NOMO-1 (cell line): ENCODE results near the gene NR1H2.
"Not testable (repeated sequence)": the region's sequence is repeated elsewhere in the genome, so short reads cannot be mapped to it uniquely, and the experiment has no call there.

Source experiments
- DNase-seq, 2 experiments: peaks; one replicate each; lab custom pipeline; 2025; ENCODE audit not compliant: unreplicated experiment in 2 of 2; lab: John Stamatoyannopoulos, UW

Gene NR1H2

GRCh38 chr19:50377517-50377916 is 1.3 kb downstream of the NR1H2 start:
- DNase-seq = no peak

- no peak for DNase-seq
Measured at GRCh38 chr19:50378169-50378862, 2.1 kb downstream of the NR1H2 start.

GRCh38 chr19:50378863-50379236 is 2.6 kb downstream of the NR1H2 start:
- no peak for DNase-seq

- DNase-seq = no peak
Measured at GRCh38 chr19:50379602-50380001, 3.3 kb downstream of the NR1H2 start.

GRCh38 chr19:50380137-50380536 is 3.9 kb downstream of the NR1H2 start:
- DNase-seq = no peak

GRCh38 chr19:50380751-50381151 is 4.5 kb downstream of the NR1H2 start:
- DNase-seq = no peak

- DNase-seq = no peak
Measured at GRCh38 chr19:50381881-50382729, 5.8 kb downstream of the NR1H2 start.

GRCh38 chr19:50383001-50383851 is 7.0 kb downstream of the NR1H2 start:
- DNase-seq = no peak

- peak; percentile 97 to 99 for DNase-seq
Measured at GRCh38 chr19:50383852-50384684, 7.8 kb downstream of the NR1H2 start, which contains the start of gene POLD1. POLD1 (plus strand) TSS chr19:50384347; CDS start chr19:50398852, 14,505 bp downstream.

- DNase-seq = peak; percentile 7 to 36
Measured at GRCh38 chr19:50384685-50385535, 8.7 kb downstream of the NR1H2 start.

GRCh38 chr19:50387176-50387867 is 11.1 kb downstream of the NR1H2 start:
- peak; percentile 63 to 69 for DNase-seq

GRCh38 chr19:50387868-50388245 is 11.6 kb downstream of the NR1H2 start:
- DNase-seq = no peak

GRCh38 chr19:50390295-50390694 is 14.0 kb downstream of the NR1H2 start:
- DNase-seq = not testable (repeated sequence)

GRCh38 chr19:50390952-50391351 is 14.7 kb downstream of the NR1H2 start:
- DNase-seq = not testable (repeated sequence)

- no peak for DNase-seq
Measured at GRCh38 chr19:50392759-50393158, 16.5 kb downstream of the NR1H2 start.

- no peak for DNase-seq
Measured at GRCh38 chr19:50393589-50393988, 17.3 kb downstream of the NR1H2 start.

- DNase-seq = no peak
Measured at GRCh38 chr19:50394017-50394416, 17.8 kb downstream of the NR1H2 start.

GRCh38 chr19:50398675-50399367 is 22.6 kb downstream of the NR1H2 start:
- no peak for DNase-seq
